Gastroesophageal sphincter (tissue), 3 donors: ENCODE data around the gene SEC31B.

Source experiments
- CTCF ChIP-seq, 4 experiments: fragments of 200-600 bp in 2 of 4; fragments of 450-650 bp in 2 of 4; sonication (generic) in 1 of 4; IDR thresholded peaks; one replicate each; pipeline ENCODE4 v1.5.1; 2017 to 2019; ENCODE audit warnings: antibody characterized with exemption in 4 of 4, mild to moderate bottlenecking in 2 of 4, moderate library complexity in 2 of 4
- EP300 ChIP-seq: sonication (generic); formaldehyde crosslinking; IDR thresholded peaks from one replicate; pipeline ENCODE4 v1.6.1; 2017; ENCODE audit warnings: antibody characterized with exemption, mild to moderate bottlenecking
- POLR2A ChIP-seq, 2 donors: fragments of 450-650 bp; IDR thresholded peaks; one replicate each; pipeline ENCODE4 v1.6.1; 2017; ENCODE audit warnings: antibody characterized with exemption in 2 of 2, mild to moderate bottlenecking in 2 of 2, moderate library complexity in 1 of 2

GRCh38 chr10:100477970-100478369 lies 41.7 kb downstream of the SEC31B start:
- TF ChIP-seq CTCF (IDR thresholded peaks at IDR 0.05) (no peak), POLR2A (IDR thresholded peaks at IDR 0.05) (no peak), EP300 (no peak)
